ENCODE measurements around the gene MYLK4.

DNA sequence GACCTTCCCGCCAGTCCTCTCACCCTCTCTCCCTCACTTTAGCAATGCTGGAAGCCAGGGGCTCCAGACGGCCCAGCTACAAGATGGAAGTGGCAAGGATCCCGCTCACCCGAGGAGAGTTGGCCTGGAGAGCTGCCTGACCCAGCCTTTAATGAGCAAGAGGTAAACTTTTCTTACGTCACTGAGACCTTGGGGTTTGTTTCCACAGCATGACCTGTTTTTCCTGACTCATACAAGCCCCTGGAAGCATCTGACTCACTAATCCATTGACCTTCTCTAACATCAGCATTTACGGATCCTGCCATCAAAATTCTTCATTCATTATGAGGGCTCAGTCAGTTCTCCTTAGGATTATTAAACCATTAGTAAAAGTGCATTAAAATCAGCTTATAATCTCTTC, 120.4 kb downstream of the MYLK4 start:
- no peak for TF ChIP-seq SMC3 (conservative IDR thresholded peaks at IDR 0.05; ENCODE audit: poor library complexity)
- TF ChIP-seq, protein P1, sequence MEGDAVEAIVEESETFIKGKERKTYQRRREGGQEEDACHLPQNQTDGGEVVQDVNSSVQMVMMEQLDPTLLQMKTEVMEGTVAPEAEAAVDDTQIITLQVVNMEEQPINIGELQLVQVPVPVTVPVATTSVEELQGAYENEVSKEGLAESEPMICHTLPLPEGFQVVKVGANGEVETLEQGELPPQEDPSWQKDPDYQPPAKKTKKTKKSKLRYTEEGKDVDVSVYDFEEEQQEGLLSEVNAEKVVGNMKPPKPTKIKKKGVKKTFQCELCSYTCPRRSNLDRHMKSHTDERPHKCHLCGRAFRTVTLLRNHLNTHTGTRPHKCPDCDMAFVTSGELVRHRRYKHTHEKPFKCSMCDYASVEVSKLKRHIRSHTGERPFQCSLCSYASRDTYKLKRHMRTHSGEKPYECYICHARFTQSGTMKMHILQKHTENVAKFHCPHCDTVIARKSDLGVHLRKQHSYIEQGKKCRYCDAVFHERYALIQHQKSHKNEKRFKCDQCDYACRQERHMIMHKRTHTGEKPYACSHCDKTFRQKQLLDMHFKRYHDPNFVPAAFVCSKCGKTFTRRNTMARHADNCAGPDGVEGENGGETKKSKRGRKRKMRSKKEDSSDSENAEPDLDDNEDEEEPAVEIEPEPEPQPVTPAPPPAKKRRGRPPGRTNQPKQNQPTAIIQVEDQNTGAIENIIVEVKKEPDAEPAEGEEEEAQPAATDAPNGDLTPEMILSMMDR (IDR thresholded peaks at IDR 0.05; ENCODE audit: poor library complexity, severe bottlenecking), result no peak
- TF ChIP-seq TAF1 (IDR thresholded peaks at IDR 0.05; ENCODE audit: low read depth), result no peak
- no peak for TF ChIP-seq EP300 (conservative IDR thresholded peaks at IDR 0.05; ENCODE audit: poor library complexity, severe bottlenecking)
- TF ChIP-seq EZH2 (IDR thresholded peaks at IDR 0.05; ENCODE audit: borderline replicate concordance, insufficient read depth, low read length, poor library complexity, severe bottlenecking), result no peak
- no peak for TF ChIP-seq RAD21 (conservative IDR thresholded peaks at IDR 0.05)
- no peak for TF ChIP-seq MXI1 (conservative IDR thresholded peaks at IDR 0.05; ENCODE audit: poor library complexity, severe bottlenecking)
- TF ChIP-seq POLR2AphosphoS5 (IDR thresholded peaks at IDR 0.05), result no peak
